GM10248 (cell line): Measurements from ENCODE around the gene ZDHHC19.

ENCODE experiments used
- CTCF ChIA-PET: fragments of 300-600 bp; sonication (Branson Sonifier 250); formaldehyde crosslinking; extraction: SDS; loops from one replicate; lab custom pipeline; 2021; ENCODE audit warnings: antibody characterized with exemption; lab: Yijun Ruan, JAX
- POLR2A ChIA-PET: fragments of 350-650 bp; sonication (Branson Sonifier 250); formaldehyde crosslinking; extraction: SDS; loops from one replicate; lab custom pipeline; 2020; ENCODE audit warnings: antibody characterized with exemption; lab: Yijun Ruan, JAX
- DNase-seq: peaks from one replicate; pipeline ENCODE4 v3.0.0; 2012; ENCODE audit errors: extremely low spot score
- CTCF ChIP-seq: IDR thresholded peaks from 2 replicates; pipeline ENCODE4 v1.5.1; 2012; ENCODE audit warnings: mild to moderate bottlenecking, low read depth; ENCODE audit errors: extremely low read depth, missing control alignments, control extremely low read depth

Gene ZDHHC19

DNA sequence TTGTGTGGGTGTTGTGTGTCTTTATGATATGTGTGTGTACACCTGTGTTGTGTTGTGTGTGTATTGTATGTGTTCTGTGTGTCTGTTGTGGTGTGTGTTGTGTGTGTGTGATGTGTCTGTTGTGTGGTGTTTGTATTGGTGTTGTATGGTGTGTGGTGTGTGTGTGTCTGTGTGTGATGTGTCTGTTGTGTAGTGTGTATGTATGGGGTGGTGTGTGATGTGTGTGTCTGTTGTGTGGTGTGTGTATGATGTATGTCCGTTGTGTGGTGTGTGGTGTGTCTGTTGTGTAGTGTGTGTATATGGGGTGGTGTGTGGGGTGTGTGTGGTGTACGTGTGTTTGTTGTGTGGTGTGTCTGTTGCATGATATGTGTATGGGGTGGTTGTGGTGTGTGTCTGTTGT, 46.6 kb downstream of the ZDHHC19 start:
- ChIA-PET POLR2A (no interaction called here), CTCF (no interaction called here)
- DNase-seq: no peak
- no peak for TF ChIP-seq CTCF

- POLR2A ChIA-PET: no interaction called here
- TF ChIP-seq CTCF: no peak
- CTCF ChIA-PET: no interaction called here
Measured at GRCh38 chr3:196163666-196164493, 47.3 kb downstream of the ZDHHC19 start.

GRCh38 chr3:196163212-196163611, 48.0 kb downstream of the ZDHHC19 start:
- no peak for DNase-seq
- POLR2A ChIA-PET: interaction anchor here (0.6 kb wide), 1 partner anchor 59 kb away, joined by 6 read pairs; no protein-coding TSS in a partner anchor
- no peak for TF ChIP-seq CTCF
- CTCF ChIA-PET: no interaction called here

More at GRCh38 chr3:196163666-196164493, 47.3 kb downstream of the ZDHHC19 start:
- DNase-seq: no peak

GRCh38 chr3:196162679-196163078, 48.5 kb downstream of the ZDHHC19 start:
- POLR2A ChIA-PET: interaction anchor here (0.6 kb wide), 1 partner anchor 58 kb away, joined by 6 read pairs; no protein-coding TSS in a partner anchor
- CTCF ChIA-PET: no interaction called here
- no peak for TF ChIP-seq CTCF
- no peak for DNase-seq

DNA sequence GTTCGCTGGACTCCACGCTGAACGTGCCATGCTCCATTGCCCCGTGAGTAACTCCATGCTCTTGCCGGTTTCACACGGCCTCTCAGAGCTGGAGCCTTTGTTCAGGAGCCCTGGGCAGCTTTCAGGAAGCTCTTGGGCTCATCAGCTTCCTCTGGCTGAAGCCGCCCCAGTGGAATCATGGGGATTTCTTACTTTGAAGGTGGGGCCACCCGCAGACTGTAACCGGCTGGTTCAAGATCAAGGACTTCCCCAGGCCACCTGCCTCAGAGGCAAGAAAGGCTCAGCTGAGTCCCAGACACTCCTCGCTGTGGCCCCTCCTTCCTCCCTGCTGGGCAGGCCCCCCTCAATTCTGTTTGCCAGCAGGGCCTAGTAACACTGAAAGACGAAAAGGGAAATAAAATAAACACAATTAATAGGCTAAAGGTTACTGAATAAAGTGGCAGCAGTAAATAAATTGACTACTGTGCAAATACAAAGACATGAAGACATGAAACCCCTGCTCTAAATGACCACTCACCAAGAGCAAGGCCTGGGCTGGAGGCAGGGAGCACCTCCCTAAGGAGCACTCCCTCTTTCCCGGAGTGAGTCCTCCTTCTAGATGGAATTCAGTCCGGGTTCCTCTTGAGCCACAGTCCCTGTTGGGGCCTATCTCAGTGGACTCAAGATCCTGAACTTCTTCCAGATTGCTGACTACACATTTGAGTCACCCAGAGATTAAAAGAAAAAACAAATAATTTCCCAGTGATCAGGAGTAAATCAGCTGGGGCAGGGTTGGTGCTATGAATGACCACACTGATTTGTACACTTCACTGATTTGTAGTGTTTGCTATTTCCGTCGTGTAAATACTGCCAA, 51.0 kb downstream of the ZDHHC19 start:
- TF ChIP-seq CTCF: no peak
- peak; percentile 88 for DNase-seq
- ChIA-PET CTCF (interaction anchor here (1.0 to 2.5 kb wide), 7 partner anchors 10 to 139 kb away, joined by 3 to 11 read pairs (median 5); no protein-coding TSS in a partner anchor), POLR2A (no interaction called here)

DNA sequence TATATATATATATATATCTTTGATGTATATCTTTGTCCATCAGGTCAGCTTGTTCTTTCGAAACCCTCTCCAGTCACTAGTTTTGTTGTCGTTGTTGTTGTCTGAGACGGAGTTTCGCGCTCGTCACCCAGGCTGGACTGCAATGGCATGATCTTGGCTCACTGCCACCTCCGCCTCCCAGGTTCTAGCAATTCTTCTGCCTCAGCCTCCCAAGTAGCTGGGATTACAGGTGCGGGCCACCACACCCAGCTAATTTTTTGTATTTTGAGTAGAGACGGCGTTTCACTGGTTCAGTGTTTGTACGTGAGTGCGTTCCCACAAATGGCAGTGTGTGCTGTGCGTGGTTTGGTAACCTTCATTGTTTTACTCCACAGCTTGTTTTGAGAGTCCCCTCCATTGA, 51.7 kb downstream of the ZDHHC19 start:
- TF ChIP-seq CTCF: no peak
- no peak for DNase-seq
- CTCF ChIA-PET: interaction anchor here (1.0 to 2.5 kb wide), 7 partner anchors 10 to 138 kb away, joined by 3 to 11 read pairs (median 5); no protein-coding TSS in a partner anchor
- POLR2A ChIA-PET: interaction anchor here (0.7 kb wide), 1 partner anchor 130 kb away, joined by 3 read pairs; no protein-coding TSS in a partner anchor
